ENCODE measurements around the gene ACTRT2. TPM values are rescaled to one million over a fixed set of nuclear protein-coding genes. Genes with fewer than 3 reads are reported as not detected.

The ACTRT2 gene
- total and polyA plus RNA-seq, 10 of the 15 experiments (the other 5 are each of a cell fraction or from before 2014, with no cell fraction given): not detected

GRCh38 chr1:3054474-3054873 lies 33.2 kb downstream of the ACTRT2 start (continued):
- TF ChIP-seq NKRF (conservative IDR thresholded peaks at IDR 0.05): no peak
- no peak for TF ChIP-seq CTCF (IDR thresholded peaks at IDR 0.05 in 2 of 3, conservative IDR thresholded peaks at IDR 0.05 in 1 of 3; ENCODE audit: control insufficient read depth in 2 of 3, extremely low read depth in 1 of 3, insufficient read depth in 1 of 3, low read depth in 3 of 3, low read length in 3 of 3)
- TF ChIP-seq ATF7 (IDR thresholded peaks at IDR 0.05; ENCODE audit: low read depth): no peak
- no peak for TF ChIP-seq HDAC2 (IDR thresholded peaks at IDR 0.05)
- TF ChIP-seq ZBTB40 (IDR thresholded peaks at IDR 0.05; ENCODE audit: borderline replicate concordance): no peak
- no peak for TF ChIP-seq YBX1 (IDR thresholded peaks at IDR 0.05)
- TF ChIP-seq CUX1 (IDR thresholded peaks at IDR 0.05; ENCODE audit: insufficient replicate concordance, low read depth, low read length): no peak

All from GM12878 (cell line).